GM21515 (cell line): ENCODE measurements around the gene L2HGDH.
A peak's percentile ranks its signal among the peaks of the same experiment; 100 is the strongest.

ENCODE experiments used
- ATAC-seq: cut with Tn5 transposase; IDR thresholded peaks from one replicate; pipeline ENCODE4 v1.9.1; 2021; ENCODE audit not compliant: unreplicated experiment

Gene L2HGDH

DNA sequence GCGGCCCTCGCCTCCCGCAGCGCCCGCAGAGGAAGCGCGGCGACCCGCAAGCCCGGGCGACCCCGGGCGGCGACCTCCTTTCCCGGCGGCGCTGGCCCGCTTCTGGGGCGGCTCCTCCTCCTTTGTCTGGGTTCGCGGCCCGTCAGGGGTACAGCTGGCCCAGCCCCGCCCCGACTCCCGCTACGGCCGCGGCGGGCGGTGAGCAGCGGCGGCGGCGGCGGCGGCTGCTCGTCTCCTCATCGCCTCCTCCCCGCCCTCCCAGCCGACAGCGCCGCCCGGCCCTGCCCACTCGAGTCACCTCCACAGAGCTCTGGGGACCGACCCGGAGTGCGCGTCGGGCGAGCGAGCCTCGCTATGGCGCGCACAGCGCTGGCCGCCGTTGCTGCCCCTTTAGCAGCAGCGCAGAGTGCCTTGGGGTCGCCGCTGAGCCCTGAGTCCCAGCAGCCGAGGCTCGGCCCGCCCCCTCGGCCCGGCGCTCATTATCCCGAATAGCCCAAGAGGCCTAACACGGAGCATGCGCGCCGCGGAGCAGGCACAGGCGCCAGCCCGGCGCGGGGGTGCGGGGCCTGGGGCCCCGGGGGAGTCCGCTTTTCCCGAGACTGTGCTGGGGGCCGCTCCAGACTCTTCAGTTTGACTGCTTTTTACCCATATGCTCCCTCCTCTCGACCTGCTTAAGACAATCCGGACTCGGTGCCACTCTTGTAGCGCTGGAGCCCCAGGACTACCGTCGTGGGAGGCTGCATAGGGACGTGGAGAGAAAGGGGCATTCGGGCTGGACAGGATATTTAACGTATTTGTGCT is 80.4 kb downstream of the L2HGDH start, which contains the start of gene SOS2:
Gene SOS2 (minus strand): TSS at position 104 of the 801 bp plus-strand sequence. CDS start 295 bp downstream, outside the sequence.
- ATAC-seq: peak; percentile 87

DNA sequence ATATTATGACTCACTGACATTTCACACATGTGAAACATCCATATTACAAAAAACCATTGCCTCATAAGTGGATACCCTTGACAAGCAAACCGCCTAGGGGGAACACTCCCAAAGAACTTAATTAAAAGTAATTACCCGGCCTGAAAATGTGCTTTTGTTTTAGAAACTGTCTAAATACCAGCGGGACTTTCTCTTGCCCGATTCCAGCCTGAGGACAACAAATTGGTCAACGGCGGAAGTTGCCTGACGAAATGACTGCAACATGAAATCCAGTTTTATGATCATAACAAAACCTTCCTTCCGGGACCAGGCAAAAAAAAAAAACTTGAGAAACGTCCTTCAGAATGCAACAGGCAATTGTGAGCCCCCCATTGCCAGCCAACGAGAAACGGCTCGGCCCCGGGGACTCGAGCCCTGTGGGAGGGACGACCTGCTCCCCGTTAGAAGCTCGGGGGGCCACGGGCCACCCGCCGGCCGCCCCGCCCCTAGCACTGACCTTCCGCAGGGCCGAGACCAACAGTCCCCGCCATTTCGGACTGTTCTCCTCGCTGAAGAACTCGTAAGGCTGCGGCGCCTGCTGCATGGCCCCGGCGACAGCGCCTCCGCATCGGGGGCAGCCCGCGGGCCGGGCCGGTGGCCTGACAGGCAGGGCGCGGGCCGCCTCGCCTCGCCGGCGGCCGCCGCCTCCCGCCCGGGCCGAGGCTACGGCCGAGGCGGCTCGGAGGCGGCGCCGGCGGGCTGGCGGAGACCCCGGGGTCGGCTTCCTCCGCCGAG is 81.1 kb downstream of the L2HGDH start:
- ATAC-seq: peak; percentile 37

GRCh38 chr14:50230401-50230700 is 81.7 kb downstream of the L2HGDH start:
- ATAC-seq: no peak

GRCh38 chr14:50229681-50230080 is 82.3 kb downstream of the L2HGDH start:
- ATAC-seq: no peak

GRCh38 chr14:50228313-50228712 is 83.7 kb downstream of the L2HGDH start:
- no peak for ATAC-seq

- no peak for ATAC-seq
Measured at GRCh38 chr14:50225974-50226297, 86.1 kb downstream of the L2HGDH start.

GRCh38 chr14:50225067-50225973 is 86.7 kb downstream of the L2HGDH start:
- no peak for ATAC-seq

DNA sequence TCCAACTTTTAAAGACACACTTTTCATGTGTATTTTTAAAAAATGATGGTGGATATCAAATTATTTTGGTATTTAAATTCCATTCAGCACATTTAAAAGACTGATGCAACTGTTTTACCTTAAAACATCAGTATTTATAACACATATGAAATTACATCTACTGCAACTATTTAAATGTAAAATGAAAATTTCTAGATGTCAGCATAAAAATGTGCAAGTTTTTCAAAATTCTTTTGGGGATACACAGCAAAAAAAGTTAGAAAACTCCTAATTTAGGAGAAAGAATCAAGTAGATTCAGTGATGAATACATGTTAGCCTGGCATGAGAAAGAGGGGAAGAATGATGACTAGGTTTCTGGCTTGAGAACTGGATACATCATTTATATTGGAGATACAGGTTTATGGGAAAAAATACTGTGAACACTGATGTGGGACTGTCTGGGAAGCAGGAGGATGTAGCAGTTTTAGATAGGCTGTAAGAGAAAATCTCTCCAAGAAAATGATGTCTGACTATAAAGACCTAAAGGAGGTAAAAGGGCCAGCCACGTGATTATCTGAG is 89.9 kb downstream of the L2HGDH start:
- no peak for ATAC-seq

GRCh38 chr14:50218501-50218900 is 93.5 kb downstream of the L2HGDH start:
- ATAC-seq: no peak

DNA sequence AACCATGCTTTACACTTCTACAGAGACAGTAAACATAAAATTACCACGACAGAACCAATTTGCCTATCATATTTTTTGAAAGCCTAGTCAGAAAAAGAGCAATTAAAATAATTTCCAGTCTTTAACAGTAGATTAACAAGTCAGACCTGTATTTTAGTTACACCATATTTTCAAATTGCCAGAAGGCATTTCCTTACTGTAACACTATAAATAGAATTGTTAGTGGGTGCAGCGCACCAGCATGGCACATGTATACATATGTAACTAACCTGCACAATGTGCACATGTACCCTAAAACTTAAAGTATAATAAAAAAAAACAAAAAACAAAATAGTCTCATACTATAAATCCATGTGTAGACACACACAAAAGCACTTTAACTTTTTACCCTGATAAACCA is 96.6 kb downstream of the L2HGDH start:
- no peak for ATAC-seq

DNA sequence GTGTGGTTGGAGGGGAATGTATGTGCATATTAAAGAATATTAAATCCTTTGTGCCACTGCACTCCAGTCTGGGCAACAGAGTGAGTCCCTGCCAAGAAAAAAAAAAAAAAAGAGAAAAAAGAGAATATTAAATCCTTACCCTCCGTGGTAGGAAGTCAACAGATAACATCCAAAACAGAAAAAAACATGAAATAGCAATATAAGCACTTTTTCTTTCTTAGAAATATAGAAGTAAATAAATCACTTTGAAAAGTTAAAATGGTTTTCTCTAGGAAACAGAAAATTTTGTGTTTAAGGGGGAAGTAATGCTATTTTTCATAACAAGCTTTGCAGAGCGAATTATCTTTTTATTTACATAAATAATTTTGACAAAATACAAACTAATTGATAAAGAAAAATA is 98.2 kb downstream of the L2HGDH start:
- ATAC-seq: no peak

DNA sequence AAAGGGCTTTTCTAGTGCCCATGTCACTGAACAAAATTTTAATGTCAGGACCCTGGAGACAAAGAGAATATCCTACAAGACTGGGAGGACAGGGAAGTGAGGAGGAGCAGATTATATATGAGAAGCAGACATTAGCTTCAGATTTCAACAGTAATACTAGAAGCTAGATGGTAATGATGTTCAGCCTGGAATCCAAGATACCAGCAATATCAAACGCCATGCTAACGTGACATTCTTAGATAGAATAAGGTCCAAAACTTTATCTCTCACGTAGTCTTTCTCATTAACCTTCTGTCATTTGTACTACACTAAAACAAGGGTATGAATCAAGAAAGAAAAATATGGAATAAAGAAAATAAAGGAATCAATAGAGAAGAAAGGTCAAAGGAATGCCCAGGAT is 99.3 kb downstream of the L2HGDH start:
- no peak for ATAC-seq

GRCh38 chr14:50210074-50210473 is 102.0 kb downstream of the L2HGDH start:
- no peak for ATAC-seq

DNA sequence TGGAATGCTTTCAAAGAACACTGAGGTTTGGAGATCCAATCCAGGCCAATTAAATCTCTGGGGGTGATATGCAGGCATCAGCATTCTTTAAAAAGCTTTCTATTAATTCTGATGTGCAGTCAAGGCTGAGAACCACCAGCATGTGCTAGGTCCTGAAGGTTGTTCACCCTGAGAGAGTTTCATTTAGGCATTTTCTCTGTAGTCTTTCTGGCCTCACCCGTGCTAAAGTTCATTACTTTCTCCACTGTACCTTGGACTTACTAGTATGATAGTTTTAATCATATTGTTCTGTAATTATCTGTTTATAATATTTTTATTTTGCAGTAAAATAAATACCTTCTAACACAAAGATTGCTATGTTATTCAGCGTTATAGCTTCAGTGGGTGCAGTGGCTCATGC is 113.5 kb downstream of the L2HGDH start:
- no peak for ATAC-seq

DNA sequence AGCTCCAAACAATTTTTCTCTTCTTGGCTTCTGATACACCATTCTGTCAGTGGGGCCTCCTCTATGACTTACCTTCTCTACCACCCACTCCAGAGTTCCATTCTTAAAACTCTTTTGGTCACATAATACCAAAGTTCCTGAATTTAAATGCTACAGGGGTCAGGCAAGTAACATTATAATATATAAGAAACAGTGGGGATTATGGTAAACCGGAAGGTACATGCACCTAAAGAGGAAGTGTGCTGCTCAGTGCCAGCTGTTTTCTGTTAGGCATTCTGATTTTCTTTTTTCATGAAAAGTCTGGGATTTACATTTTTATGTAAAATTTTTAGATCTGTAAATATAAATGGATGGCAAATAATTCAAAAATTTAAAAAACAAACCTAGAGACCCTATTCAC is 120.5 kb downstream of the L2HGDH start:
- ATAC-seq: no peak
